Measurements from ENCODE around the gene CA12. TPM values are rescaled to one million over a fixed set of nuclear protein-coding genes. Genes with fewer than 3 reads are reported as not detected.
A peak's percentile ranks its signal among the peaks of the same experiment; 100 is the strongest.

The CA12 gene
- total RNA-seq, 1 donor from 2014 or later = 8.9 TPM

DNA sequence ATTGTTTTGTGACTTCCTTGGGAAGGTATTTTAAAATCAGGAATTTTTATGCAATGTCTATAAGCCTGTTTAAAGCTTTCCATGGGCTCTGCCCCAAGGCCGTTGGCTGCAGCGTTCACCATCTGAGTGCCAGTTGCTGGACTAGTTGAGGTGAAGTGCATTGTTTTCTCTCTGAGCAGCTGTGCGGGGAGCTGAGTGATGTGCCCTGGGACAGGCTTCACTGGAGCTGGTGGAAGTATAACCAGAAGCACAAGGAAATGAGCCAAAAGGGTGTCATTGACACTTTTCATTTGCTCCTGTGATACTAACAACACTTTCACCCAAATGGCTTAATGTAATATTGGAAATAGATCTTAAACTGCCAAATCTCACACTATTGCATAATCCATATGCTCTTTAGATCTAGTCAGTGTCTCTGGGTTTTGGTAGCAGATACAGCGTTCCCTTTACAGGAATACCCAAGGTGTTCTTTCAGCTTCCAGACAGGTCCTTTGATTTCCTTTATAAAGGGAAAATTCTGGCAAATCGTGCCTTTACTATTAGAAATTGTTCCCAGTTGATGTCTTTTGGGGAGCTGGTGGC is 75.1 kb downstream of the CA12 start:
- DNase-seq = peak; percentile 56

- no peak for DNase-seq
These were observed 76.4 kb downstream of the CA12 start for GRCh38 chr15:63305260-63305659.

DNA sequence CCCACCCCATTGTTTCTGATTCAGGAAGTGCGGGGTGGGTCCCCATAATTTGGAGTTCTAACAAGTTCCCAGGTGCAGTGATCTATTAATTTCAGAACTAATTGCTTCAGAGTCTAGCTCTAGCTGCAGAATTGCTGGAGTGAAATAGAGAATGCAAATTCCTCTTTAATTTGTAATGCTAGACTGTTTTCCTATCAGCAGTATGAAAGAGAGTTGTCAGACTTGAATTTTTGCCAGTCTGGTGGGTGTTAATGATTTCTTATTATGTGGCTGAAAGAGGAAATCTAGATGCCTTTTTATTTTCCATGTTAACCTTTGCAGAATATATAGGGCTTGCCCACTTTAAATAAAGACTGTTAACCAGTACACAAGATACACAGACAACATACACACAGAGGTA is 80.6 kb downstream of the CA12 start:
- no peak for DNase-seq

DNA sequence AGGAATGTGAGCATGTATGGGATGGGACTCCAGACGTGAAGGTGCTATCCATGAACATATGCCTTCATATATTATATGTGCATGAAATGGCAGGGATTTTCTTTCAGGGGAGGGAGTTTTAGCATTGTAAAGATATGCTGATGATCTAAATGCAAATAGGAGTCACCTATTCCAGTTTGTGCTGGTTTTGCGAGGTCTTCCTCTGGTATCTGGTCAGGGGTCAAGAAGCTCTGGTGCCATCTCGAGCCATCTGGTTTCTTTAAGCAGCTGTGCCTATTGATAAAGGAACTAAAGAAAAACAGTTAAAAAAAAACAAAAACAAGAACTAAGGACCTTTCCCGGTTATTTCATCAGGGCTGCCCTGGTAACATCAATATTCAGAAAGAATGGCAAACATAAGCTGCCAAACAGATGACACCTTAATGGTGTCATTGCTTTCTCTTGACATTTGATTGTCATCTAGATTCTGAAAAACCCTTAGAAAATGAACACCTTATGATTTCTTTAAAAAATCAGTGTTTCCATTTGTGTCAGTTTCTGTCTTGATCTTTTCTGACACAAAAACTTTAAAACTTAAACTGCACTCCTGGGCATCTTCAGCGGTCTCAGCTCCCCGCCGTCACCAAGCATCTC is 81.6 kb downstream of the CA12 start:
- DNase-seq = no peak

DNA sequence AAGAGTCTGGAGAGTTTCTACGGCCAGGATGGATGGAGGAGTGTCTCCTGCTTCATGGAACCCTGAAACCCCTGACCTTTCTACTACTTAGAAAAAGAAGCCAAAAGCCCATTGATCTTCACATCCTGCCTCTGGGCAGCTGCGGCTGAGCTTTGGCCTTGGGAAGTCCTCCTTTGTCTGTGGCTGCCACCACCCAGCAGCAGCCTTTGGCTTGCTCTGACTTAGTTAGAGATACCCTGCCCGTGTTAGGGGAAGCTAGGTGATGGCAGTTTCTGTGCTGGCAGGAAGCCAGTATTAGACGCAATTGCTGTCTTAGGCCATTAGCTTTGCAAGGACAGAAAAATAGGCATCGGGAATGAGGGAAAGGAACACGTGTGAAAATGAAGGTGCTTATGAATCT is 85.5 kb downstream of the CA12 start:
- no peak for DNase-seq

DNA sequence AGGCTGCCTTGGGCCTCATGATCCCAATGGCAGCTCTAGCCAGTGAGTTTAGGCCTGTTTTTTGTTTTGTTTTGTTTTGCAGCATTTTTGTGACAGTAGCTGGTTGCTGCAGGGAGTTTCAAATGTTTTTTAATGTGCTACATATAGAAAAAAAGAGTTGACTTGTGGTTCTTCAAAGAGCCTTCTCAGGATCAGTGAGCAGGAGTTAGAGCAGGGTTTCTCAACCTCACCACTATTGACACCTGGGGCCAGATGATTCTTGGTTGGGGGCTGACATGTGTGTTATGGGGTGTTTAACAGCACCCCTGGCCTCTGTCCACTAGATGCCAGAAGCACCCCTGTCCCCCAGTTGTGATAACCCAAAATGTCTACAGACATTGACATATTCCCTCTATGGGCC is 86.3 kb downstream of the CA12 start:
- no peak for DNase-seq

- DNase-seq = no peak
These were observed 87.3 kb downstream of the CA12 start for GRCh38 chr15:63294359-63294758.

DNA sequence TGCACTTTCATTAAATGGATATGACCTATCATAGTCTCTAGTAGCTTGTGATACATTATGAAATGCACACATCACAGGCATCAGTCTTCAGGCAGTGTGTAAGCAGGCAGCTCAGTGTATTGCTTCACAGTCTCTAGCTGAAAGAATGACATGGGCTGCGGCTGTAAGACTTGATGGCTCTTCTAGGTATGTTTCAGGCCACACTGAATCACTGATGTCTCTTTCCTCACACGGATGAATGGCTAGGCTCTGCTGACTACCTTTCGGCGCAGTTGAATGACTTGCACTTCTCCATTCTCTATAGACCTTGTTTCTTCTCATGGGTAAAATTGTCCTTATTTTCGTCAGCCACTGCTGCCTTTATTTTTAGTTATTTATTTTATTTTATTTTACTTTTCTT is 88.9 kb downstream of the CA12 start:
- DNase-seq = no peak

DNA sequence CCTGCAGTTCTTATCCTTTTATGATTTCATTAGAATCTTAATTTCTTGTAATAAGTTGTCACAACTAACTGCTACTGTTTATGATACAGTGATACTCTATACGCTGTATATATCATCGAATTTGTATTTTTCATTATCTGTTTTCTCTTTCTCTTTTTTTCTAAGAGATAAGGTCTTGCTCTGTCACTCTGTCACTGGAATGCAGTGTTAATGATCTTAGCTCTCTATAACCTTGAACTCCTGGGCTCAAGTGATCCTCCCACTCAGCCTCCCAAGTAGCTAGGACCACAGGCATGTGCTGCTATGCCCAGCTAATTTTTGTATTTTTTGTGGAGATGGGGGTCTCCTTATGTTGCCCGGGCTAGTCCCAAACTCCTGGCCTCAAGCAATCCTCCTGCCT is 89.4 kb downstream of the CA12 start:
- DNase-seq = no peak

DNA sequence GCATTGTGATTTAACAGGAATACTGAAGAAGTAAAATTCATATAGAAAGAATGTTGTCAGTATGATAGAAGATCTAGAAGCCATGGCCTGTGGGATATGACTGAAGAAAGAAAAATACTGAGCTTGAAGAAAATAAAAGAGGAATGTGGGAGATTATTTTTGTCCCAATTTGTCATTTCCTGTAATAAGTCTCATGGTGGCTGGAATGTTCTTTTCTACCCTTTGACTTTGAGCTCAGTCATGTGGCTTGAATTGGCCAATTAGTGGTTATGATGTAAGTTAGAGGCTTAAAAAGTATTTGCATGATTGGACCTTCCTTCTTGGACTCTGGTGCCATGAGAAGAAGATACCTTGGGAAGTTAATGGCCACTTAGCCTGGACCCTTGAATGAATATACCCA is 90.1 kb downstream of the CA12 start:
- no peak for DNase-seq

DNA sequence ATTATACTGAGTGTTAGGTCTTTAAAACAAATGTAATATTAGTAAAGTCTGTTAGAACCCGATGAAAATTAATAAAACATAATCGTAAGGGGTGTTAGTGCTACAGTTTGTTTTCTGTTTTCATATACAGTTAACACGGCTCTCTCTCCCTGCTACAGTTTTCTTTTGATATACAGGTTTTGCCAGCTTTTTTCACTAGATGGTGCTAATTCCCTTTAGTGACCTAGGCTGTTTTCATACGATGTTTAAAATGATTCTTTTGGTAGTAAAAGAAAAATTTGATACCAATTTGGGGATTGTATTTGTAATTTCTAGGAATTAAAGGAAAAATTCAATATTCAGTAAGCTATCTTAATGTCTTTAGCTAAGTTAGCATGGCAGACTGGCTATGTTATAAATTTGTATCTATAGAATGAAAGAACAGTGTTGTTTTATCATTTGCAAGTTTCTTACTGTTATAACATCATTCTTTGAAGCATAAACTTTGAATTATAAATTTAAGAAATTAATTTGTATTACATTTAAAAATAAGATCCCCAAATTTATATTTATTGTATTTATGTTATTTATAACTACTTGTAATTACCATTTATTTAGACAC is 92.8 kb downstream of the CA12 start:
- DNase-seq = peak; percentile 84

DNA sequence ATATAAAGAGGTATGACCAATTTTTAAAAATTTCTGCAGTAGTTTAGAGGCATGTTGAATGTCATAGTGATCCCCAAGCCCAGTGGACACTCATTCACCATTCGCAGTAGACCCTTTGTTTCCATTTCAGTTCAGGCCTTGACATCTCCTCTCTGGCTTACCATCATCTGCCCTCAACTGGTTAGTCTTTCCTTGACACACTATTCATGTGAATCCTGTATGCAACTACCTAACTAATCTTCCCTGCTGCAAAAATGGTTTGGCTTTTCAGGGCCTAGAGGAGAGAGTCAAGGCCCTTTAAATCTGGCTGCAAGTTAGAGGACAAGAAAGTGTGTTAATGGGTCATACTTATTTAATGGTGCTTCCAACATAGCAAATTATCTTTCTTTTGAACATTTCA is 93.3 kb downstream of the CA12 start:
- no peak for DNase-seq

DNA sequence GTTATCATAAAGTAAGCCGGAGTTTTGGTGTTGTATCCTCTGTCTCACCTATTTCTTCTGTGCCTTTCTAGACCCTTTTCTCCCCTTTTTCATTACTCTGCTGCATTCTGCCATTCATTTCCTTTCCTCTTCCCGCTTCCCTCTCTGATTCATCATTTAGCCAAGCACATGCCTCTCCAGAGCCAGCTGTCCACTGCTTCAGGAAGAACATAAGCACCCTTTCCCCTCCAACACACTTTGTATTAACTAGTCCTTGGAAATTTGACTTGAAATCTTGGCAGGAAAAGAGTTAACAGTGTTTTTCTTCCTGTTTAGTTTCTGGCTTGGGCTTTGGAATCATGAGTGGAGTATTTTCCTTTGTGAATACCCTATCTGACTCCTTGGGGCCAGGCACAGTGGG is 94.5 kb downstream of the CA12 start:
- no peak for DNase-seq

DNA sequence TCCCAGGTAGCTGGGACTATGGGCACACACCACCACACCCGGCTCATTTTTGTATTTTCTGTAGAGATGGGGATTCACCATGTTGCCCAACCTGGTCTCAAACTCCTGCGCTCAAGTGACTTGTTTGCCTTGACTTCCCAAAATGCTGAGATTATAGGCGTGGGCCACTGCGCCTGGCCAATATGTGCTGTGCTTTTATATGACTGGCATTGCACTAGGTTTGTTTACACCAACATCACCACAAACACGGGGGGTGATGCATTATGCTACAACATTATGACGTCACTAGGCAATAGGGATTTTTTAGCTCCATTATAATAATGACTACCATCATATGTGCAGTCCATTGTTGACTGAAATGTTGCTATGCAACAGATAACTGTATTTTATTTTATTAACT is 97.3 kb downstream of the CA12 start:
- DNase-seq = no peak

GRCh38 chr15:63283126-63283525 is 98.5 kb downstream of the CA12 start:
- DNase-seq = no peak

- peak; percentile 20 for DNase-seq
These were observed 103.7 kb downstream of the CA12 start for GRCh38 chr15:63277893-63278456.

DNA sequence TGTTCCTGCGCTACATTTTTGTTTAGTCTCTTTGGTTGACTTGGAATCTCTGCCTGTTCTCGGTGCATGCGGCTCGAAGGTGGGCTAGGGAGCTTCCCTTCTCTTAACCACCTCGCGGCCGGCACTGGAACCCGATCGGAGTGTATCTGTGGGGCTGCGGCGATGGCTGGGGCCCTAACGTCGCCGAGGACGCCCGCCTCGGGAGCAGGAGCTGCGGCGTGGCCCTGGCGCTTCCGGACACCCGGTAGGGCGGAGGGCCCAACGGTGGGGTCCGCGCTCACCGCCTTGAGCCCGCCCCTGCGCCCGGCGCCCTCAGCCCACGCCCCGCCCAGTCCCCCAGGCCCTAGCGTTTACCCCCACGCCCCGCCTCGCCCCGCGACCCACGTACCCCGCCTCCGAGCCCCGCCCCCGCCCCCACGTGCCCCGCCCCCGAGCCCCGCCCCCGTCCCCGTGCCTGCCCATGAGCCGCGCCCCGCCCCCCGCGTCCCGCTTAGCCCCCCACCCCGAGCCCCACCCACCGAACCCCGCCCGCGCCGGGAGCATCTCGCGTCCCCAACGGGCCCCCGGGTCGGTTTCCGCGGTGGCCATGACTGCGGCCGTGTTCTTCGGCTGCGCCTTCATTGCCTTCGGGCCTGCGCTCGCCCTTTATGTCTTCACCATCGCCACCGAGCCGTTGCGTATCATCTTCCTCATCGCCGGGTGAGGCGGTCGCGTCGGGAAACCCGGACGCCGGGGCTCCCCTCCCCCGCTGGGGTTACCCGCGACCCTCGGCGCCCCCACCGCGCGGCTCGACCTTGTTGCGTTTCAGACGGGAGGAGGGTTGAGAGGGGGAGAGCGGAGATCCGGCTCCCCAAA is 104.4 kb downstream of the CA12 start, which contains the start of gene APH1B:
Gene APH1B (plus strand): TSS at position 568 of the 855 bp plus-strand sequence. CDS start 19 bp downstream, at position 587.
- peak; percentile 93 for DNase-seq

DNA sequence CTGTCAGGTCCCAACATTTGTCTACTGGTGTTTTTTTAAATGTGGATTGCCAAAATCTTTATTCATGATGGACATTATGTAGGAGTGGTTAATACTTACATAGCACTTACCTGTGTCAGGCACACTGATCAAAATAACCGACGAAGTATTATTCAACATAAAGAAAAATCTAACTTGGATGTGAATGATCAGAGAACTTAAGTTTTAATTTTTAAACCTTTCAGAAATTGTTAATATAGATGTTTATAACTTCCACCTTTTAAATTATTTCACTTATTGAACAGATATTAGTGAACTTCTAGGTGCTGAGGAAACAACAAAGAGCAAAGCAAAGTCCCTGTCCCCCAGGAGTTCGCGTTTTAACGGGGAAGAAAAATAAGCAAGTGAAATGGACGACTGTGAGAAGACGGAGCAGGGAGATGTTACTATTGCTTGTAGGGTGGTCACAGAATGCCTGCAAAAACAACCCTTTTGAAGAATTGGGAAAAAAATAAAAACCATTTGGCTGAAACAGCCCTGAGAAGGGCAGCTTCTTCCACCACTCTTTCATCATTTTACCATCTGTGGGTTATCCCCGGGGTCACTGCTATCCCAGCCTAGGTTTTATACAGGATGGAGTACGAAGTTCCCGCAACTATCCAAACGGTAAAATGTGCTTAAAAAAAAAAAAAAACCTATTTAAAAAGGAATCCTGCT is 105.2 kb downstream of the CA12 start:
- DNase-seq = no peak

GRCh38 chr15:63274427-63274826 is 107.2 kb downstream of the CA12 start:
- no peak for DNase-seq

Measured in tongue (tissue), 2 donors.